PC-3 (cell line): ENCODE results near the gene PIGN.

Experiments
- EZH2 ChIP-seq: fragments of 300-600 bp; sonication (generic); IDR thresholded peaks from one replicate; pipeline ENCODE4 v1.6.1; 2017; ENCODE audit warnings: antibody characterized with exemption, mild to moderate bottlenecking, low read length; ENCODE audit not compliant: unreplicated experiment
- TF ChIP-seq, protein P1 (sequence below): fragments of 300-600 bp; sonication (generic); conservative IDR thresholded peaks from 2 replicates; pipeline ENCODE4 v1.5.1; 2017; ENCODE audit warnings: antibody characterized with exemption, low read depth, mild to moderate bottlenecking, low read length

- TF ChIP-seq EZH2 = no peak
- TF ChIP-seq, protein P1, sequence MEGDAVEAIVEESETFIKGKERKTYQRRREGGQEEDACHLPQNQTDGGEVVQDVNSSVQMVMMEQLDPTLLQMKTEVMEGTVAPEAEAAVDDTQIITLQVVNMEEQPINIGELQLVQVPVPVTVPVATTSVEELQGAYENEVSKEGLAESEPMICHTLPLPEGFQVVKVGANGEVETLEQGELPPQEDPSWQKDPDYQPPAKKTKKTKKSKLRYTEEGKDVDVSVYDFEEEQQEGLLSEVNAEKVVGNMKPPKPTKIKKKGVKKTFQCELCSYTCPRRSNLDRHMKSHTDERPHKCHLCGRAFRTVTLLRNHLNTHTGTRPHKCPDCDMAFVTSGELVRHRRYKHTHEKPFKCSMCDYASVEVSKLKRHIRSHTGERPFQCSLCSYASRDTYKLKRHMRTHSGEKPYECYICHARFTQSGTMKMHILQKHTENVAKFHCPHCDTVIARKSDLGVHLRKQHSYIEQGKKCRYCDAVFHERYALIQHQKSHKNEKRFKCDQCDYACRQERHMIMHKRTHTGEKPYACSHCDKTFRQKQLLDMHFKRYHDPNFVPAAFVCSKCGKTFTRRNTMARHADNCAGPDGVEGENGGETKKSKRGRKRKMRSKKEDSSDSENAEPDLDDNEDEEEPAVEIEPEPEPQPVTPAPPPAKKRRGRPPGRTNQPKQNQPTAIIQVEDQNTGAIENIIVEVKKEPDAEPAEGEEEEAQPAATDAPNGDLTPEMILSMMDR = no peak
Observed at GRCh38 chr18:62017618-62018017, 169.2 kb downstream of the PIGN start.
